Thymus (tissue), 11 donors: ENCODE results near the gene ING3. TPM values are rescaled to one million over a fixed set of nuclear protein-coding genes. Genes with fewer than 3 reads are reported as not detected.
"Not testable (repeated sequence)": the region's sequence is repeated elsewhere in the genome, so short reads cannot be mapped to it uniquely, and the experiment has no call there.

Experiments
- DNase-seq, 9 donors: peaks; one replicate each; pipeline ENCODE4 v3.0.0-alpha.2; 2013; ENCODE audit warnings: low spot score in 9 of 9, low read depth in 6 of 9, missing footprints in 1 of 9
- H3K27ac ChIP-seq, 2 donors: one replicate each; pipeline ENCODE4 v1.5.1; 2013; ENCODE audit warnings: control low read depth in 1 of 2, low read depth in 1 of 2, low read length in 1 of 2, mild to moderate bottlenecking in 1 of 2, moderate library complexity in 1 of 2
- H3K27me3 ChIP-seq, 2 donors: one replicate each; pipeline ENCODE4 v1.5.1; 2013; ENCODE audit warnings: low read length in 1 of 2; ENCODE audit not compliant: control insufficient read depth in 2 of 2, insufficient read depth in 1 of 2
- H3K36me3 ChIP-seq, 2 donors: one replicate each; pipeline ENCODE4 v1.5.1; 2013; ENCODE audit warnings: low read length in 1 of 2, mild to moderate bottlenecking in 1 of 2, moderate library complexity in 1 of 2; ENCODE audit not compliant: control insufficient read depth in 2 of 2, insufficient read depth in 2 of 2
- H3K4me1 ChIP-seq, 2 donors: one replicate each; pipeline ENCODE4 v1.5.1; 2013; ENCODE audit warnings: low read length in 2 of 2; ENCODE audit not compliant: control insufficient read depth in 2 of 2, insufficient read depth in 2 of 2
- H3K4me3 ChIP-seq, 2 donors: one replicate each; pipeline ENCODE4 v1.5.1; 2013; ENCODE audit warnings: low read length in 2 of 2, control low read depth in 1 of 2, mild to moderate bottlenecking in 1 of 2
- H3K9me3 ChIP-seq, 2 donors: one replicate each; pipeline ENCODE4 v1.5.1; 2013; ENCODE audit warnings: low read length in 1 of 2, mild to moderate bottlenecking in 1 of 2; ENCODE audit not compliant: control insufficient read depth in 2 of 2, insufficient read depth in 1 of 2
- WGBS: extraction: QIAGEN DNeasy Blood & Tissue Kit; methylation state at CpG from one replicate; pipeline ENCODE4 v1.1.7; 2013; 5-methylcytosine and 5-hydroxymethylcytosine counted together
- polyA plus RNA-seq: library from polyadenylated mRNA; stranded (reverse); fragments of 200-250 nt; gene quantifications from one replicate; pipeline ENCODE4 v1.2.3, GENCODE V29; 2013
- total RNA-seq: library from RNA; stranded (reverse); fragments of 120-200 nt; gene quantifications from one replicate; pipeline ENCODE4 v1.2.4, GENCODE V29; 2013
- donor health status: healthy.

The ING3 gene
- total and polyA plus RNA-seq, 2 donors = 16.4 to 27.2 TPM

GRCh38 chr7:121002757-121003200 lies 52.2 kb downstream of the ING3 start:
- whole genome bisulfite sequencing = 93% methylated on average over 5 of the region's 5 CpGs
- Histone ChIP-seq H3K9me3 (no peaks in the 10 kb centered on the region), H3K4me3 (no peak overlapping the region), H3K27ac (no peak overlapping the region), H3K4me1 (no peaks in the 10 kb centered on the region), H3K27me3 (no peaks in the 10 kb centered on the region), H3K36me3 (no peaks in the 10 kb centered on the region)
- DNase-seq = no peak

DNA sequence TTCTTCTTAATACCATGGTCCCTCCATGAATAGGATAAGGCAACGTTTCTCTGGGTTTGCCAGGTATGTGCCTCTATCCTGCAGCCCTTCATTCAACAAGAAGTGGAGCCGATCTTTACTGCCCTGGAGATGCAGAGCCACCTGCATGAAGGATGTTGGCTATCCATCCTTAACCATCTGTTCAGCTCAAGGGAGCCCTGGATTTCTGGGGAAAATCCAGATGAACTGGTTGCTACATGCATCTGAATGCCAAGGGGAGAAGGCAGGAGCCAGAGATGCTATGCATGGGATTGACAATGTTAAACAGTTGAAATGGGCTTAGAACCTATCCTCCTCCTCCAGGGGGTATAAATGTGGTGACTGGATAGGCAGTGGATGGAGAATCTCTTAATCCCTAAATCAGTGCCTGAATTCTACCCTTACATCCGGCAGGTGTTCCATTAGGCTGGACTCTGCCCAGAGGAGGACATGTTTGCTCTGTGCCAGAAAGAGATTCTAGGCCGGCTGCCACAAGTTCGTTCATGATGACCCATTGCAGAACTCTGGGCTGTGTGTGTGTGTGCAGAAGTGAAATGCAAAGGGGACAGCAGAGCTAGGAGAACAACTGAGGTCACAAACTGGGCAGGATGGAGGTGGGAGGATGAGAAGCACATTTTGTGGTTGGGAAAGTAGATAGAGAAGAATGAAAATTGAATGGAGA lies 53.6 kb downstream of the ING3 start:
- Histone ChIP-seq H3K27me3 (no peaks in the 10 kb centered on the region), H3K9me3 (no peaks in the 10 kb centered on the region), H3K27ac (no peak overlapping the region), H3K4me1 (no peaks in the 10 kb centered on the region), H3K4me3 (no peak overlapping the region), H3K36me3 (no peaks in the 10 kb centered on the region)
- whole genome bisulfite sequencing = 94% methylated on average over 5 of the region's 5 CpGs
- DNase-seq = no peak

GRCh38 chr7:121005058-121005457 lies 54.5 kb downstream of the ING3 start:
- H3K36me3 ChIP-seq, H3K4me3 ChIP-seq, H3K9me3 ChIP-seq, H3K27me3 ChIP-seq, H3K4me1 ChIP-seq, H3K27ac ChIP-seq, DNase-seq: not testable (repeated sequence)
- 98% methylated on average over 4 of the region's 4 CpGs for WGBS

DNA sequence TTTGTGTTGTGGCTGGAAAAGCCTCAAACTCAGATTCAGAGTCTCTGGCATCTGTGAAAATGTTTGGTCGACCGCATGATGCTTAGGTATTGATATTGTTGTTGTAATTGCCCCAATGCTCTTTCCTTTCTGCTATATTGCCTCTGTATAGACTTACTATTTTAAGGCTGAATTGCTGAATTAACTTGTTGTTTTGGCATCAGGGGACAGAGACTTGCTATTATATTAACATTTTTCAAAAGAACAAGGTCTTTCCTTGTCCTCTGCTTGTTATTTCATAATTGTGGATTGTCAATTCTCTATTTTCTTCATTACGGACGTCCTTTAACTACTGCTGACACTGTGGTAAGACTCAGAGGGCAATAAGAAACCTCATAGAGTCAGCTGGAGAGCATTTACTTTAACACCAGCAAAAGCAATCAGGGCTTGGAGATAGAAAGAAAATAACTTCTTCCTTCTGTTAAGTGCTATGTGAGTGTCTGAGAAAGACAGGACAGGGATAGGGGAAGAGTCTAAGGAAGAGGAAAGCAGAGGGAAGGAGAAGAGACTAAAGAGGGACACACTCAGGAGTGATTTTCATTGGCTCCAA lies 55.5 kb downstream of the ING3 start:
- no peaks in the 10 kb centered on the region for H3K9me3 ChIP-seq
- no peaks in the 10 kb centered on the region for H3K4me1 ChIP-seq
- no peaks in the 10 kb centered on the region for H3K36me3 ChIP-seq
- 95% methylated on average over 4 of the region's 4 CpGs for WGBS
- no peak for DNase-seq
- no peak overlapping the region for H3K27ac ChIP-seq
- H3K4me3 ChIP-seq = no peak overlapping the region
- no peaks in the 10 kb centered on the region for H3K27me3 ChIP-seq

- DNase-seq = no peak
These were observed 56.2 kb downstream of the ING3 start for GRCh38 chr7:121006711-121007315.

GRCh38 chr7:121008816-121009215 lies 58.2 kb downstream of the ING3 start:
- Histone ChIP-seq H3K27ac (no peak overlapping the region), H3K9me3 (no peaks in the 10 kb centered on the region), H3K36me3 (no peaks in the 10 kb centered on the region), H3K4me1 (no peaks in the 10 kb centered on the region), H3K4me3 (no peak overlapping the region), H3K27me3 (no peaks in the 10 kb centered on the region)
- 86% methylated on average over 2 of the region's 2 CpGs for WGBS
- no peak for DNase-seq

More at GRCh38 chr7:121006711-121007315, 56.2 kb downstream of the ING3 start:
- H3K4me1 ChIP-seq = no peaks in the 10 kb centered on the region
- H3K27me3 ChIP-seq = no peaks in the 10 kb centered on the region
- no peaks in the 10 kb centered on the region for H3K9me3 ChIP-seq
- no peak overlapping the region for H3K4me3 ChIP-seq
- 92% methylated on average over 6 of the region's 6 CpGs for WGBS
- H3K36me3 ChIP-seq = no peaks in the 10 kb centered on the region
- H3K27ac ChIP-seq = no peak overlapping the region

GRCh38 chr7:121011401-121011800 lies 60.8 kb downstream of the ING3 start:
- Histone ChIP-seq H3K27me3 (no peaks in the 10 kb centered on the region), H3K27ac (no peak overlapping the region), H3K9me3 (no peaks in the 10 kb centered on the region), H3K36me3 (no peaks in the 10 kb centered on the region), H3K4me3 (no peak overlapping the region), H3K4me1 (no peaks in the 10 kb centered on the region)
- 97% methylated on average over 1 of the region's 1 CpG for WGBS
- DNase-seq = no peak

DNA sequence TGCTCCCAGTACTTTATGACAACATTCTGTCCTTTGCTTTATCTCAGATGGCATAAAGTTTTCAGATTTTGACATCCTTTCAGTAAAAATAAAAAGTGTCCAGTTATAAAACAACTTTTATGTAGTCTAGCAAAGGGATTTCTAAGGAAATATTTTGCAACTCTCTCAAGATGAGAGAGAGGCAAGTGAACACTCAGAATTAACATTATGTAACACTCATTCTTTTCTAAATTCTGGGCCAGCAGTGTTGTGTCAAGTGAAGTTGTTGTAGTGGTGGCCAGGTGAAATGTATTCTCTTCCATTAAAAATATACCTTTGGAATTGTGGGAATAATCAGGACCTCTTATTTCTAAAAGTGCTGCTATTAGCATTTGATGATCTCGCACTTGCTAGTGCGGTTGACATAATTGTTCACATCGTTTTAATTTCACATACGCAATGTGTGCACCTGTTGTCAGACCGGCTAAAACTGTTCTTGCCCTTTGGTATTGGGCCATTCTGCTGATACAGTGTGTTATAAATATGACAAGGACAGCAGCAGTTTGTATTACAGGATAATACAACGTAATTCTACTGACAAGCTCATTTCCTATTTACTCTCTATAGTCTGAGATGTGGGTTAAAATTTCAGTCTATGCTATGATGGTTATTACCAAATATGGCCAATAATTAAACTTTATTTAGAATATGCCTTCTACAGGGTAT lies 61.7 kb downstream of the ING3 start:
- H3K27ac ChIP-seq = no peak overlapping the region
- no peaks in the 10 kb centered on the region for H3K4me1 ChIP-seq
- H3K4me3 ChIP-seq = no peak overlapping the region
- DNase-seq = no peak
- H3K36me3 ChIP-seq = no peaks in the 10 kb centered on the region
- H3K9me3 ChIP-seq = no peaks in the 10 kb centered on the region
- H3K27me3 ChIP-seq = no peaks in the 10 kb centered on the region
- 95% methylated on average over 6 of the region's 6 CpGs for WGBS

- H3K27ac ChIP-seq = no peak overlapping the region
These were observed 62.3 kb downstream of the ING3 start for GRCh38 chr7:121012919-121013318.

More at GRCh38 chr7:121012919-121013318, 62.3 kb downstream of the ING3 start:
- DNase-seq = no peak
- no peak overlapping the region for H3K4me3 ChIP-seq
- no peaks in the 10 kb centered on the region for H3K27me3 ChIP-seq
- no peaks in the 10 kb centered on the region for H3K36me3 ChIP-seq
- WGBS = 90% methylated on average over 2 of the region's 2 CpGs
- no peaks in the 10 kb centered on the region for H3K4me1 ChIP-seq
- no peaks in the 10 kb centered on the region for H3K9me3 ChIP-seq
